Measurements from ENCODE around the gene RANBP10. TPM values are rescaled to one million over a fixed set of nuclear protein-coding genes. Genes with fewer than 3 reads are reported as not detected.

RANBP10 gene
- total RNA-seq, 1 experiment from 2014 or later = 15.6 TPM

DNA sequence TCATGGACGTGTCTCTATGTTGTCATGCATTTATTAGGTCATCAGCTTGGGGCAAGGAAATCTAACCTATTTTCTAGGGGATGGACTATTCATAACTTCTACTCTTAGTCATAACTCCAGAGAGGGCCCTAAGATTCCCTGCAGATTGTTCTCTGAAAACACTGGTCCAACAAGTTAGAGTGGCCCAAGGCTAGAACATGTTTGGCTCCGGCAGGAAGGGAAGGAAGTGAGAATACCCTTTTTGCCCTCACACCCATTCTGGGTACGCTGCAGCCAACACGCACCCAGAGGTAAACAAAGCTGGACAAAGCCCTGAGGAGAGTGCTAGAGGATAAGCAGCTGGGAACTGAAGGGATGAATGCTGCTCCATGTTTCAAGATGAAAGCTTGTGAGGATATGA, 129.8 kb downstream of the RANBP10 start:
- H3K4me3 Mint-ChIP-seq = no peak overlapping the region
- no peaks in the 10 kb centered on the region for H3K27me3 Mint-ChIP-seq (ENCODE audit: low read depth)
- no peak overlapping the region for H2BK20ac ChIP-seq (ENCODE audit: low read depth, low read length, poor library complexity, severe bottlenecking)
- no peaks in the 10 kb centered on the region for H3K9me3 ChIP-seq (ENCODE audit: control insufficient read depth, low read depth, low read length)
- no peak overlapping the region for H3K23ac ChIP-seq (ENCODE audit: insufficient read length, low read depth, low read length)
- no peak overlapping the region for H2BK120ac ChIP-seq (ENCODE audit: low read depth, low read length, poor library complexity, severe bottlenecking)
- H3K4me1 ChIP-seq (ENCODE audit: insufficient read depth, low read length) = no peaks in the 10 kb centered on the region
- no CpG with 5 or more reads among the region's 4 CpGs for WGBS (ENCODE audit: extremely low coverage, insufficient read length, low lambda C conversion rate)
- no peak overlapping the region for H4K5ac ChIP-seq (ENCODE audit: insufficient read length, low read depth, low read length)
- no peak for DNase-seq
- no peak overlapping the region for H3K56ac ChIP-seq (ENCODE audit: insufficient read length, low read depth, low read length)
- H3T11ph ChIP-seq (ENCODE audit: low read length) = no peak overlapping the region
- H3K23me2 ChIP-seq (ENCODE audit: insufficient read length, low read depth, low read length, poor library complexity, severe bottlenecking) = no peaks in the 10 kb centered on the region
- no peak overlapping the region for H2AK5ac ChIP-seq (ENCODE audit: insufficient read length, low read length)
- H3K36me3 Mint-ChIP-seq (ENCODE audit: insufficient read depth in 1 of 3, low read depth in 3 of 3) = peaks cover 0 to 12% (median 4%) of the 10 kb centered on the region in 3 experiments; a peak in 4 of 7 replicates
- H2BK12ac ChIP-seq (ENCODE audit: insufficient read length, low read depth, low read length) = no peak overlapping the region
- H3K4me2 ChIP-seq (ENCODE audit: insufficient read depth, insufficient read length, low read length) = no peak overlapping the region
- H3K18ac ChIP-seq (ENCODE audit: insufficient read length, low read depth, low read length) = no peak overlapping the region
- no peaks in the 10 kb centered on the region for H3K27me3 ChIP-seq (ENCODE audit: insufficient read depth, low read length)
- peaks cover 3% of the 10 kb centered on the region for H4K20me1 ChIP-seq (ENCODE audit: control insufficient read depth, insufficient read depth, insufficient read length)
- no peak overlapping the region for H3K4ac ChIP-seq (ENCODE audit: low read depth, low read length)
- no peak overlapping the region for H3K9ac ChIP-seq (ENCODE audit: extremely low read depth, insufficient read length, low read length)
- no peak overlapping the region for H3K14ac ChIP-seq (ENCODE audit: insufficient read depth, low read length)
- no peak for TF ChIP-seq CTCF (conservative IDR thresholded peaks at IDR 0.05)
- H4K91ac ChIP-seq (ENCODE audit: insufficient read length, low read depth, low read length) = no peak overlapping the region
- H2AFZ ChIP-seq (ENCODE audit: low read length) = no peak overlapping the region
- 0 out of 4 replicates have a peak, but pooled peaks cover 0 to 2% of the 10 kb centered on the region in 2 experiments for H3K4me1 Mint-ChIP-seq
- H3K27ac ChIP-seq (ENCODE audit: insufficient read length, low read depth, low read length) = no peak overlapping the region
- H2BK15ac ChIP-seq (ENCODE audit: low read depth, low read length) = no peak overlapping the region
- no peaks in the 10 kb centered on the region for H3K79me1 ChIP-seq (ENCODE audit: insufficient read depth, low read depth, low read length, poor library complexity, severe bottlenecking)
- H3K79me2 ChIP-seq (ENCODE audit: insufficient read depth, low read length) = no peaks in the 10 kb centered on the region
- no peak overlapping the region for H2BK5ac ChIP-seq (ENCODE audit: insufficient read length, low read length)
- peak overlapping the region in 1 of 3 experiments; percentile 64; a peak in 2 of 7 replicates for H3K27ac Mint-ChIP-seq
- no peaks in the 10 kb centered on the region for H3K9me3 Mint-ChIP-seq
- H4K8ac ChIP-seq (replicated peaks; ENCODE audit: insufficient read length, low read depth, low read length) = no peak overlapping the region
